OCI-LY7 (cell line): ENCODE results near the gene TTC13. TPM values are rescaled to one million over a fixed set of nuclear protein-coding genes. Genes with fewer than 3 reads are reported as not detected.

Experiments used
- BruUV-seq: library from RNA; stranded (reverse); fragments of 400-500 nt; replicated peaks from 2 replicates; lab custom pipeline; 2021; lab: Mats Ljungman, UMichigan
- CTCF ChIA-PET: fragments of 300-600 bp; sonication (Branson Sonifier 250); formaldehyde crosslinking; loops from one replicate; lab custom pipeline; 2022; ENCODE audit warnings: antibody characterized with exemption; ENCODE audit not compliant: unreplicated experiment; lab: Charles Lee
- POLR2A ChIA-PET: fragments of 300-600 bp; sonication (Branson Sonifier 250); formaldehyde crosslinking; loops from one replicate; lab custom pipeline; 2022; ENCODE audit warnings: antibody characterized with exemption; lab: Charles Lee
- DNase-seq: peaks from one replicate; pipeline ENCODE4 v3.0.0-alpha.2; 2015; ENCODE audit warnings: low spot score
- H2AFZ ChIP-seq: fragments of 200-600 bp; sonication (generic), shearing (Covaris generic); 2 replicates; pipeline ENCODE4 v1.6.1; 2014; ENCODE audit warnings: mild to moderate bottlenecking, antibody characterized with exemption, low read length, moderate library complexity
- H3K27ac ChIP-seq: fragments of 200-600 bp; sonication (generic); 2 replicates; pipeline ENCODE4 v1.5.1; 2014; ENCODE audit warnings: mixed run types, low read depth, mild to moderate bottlenecking, moderate library complexity, low read length, inconsistent platforms; ENCODE audit not compliant: poor library complexity, severe bottlenecking
- H3K36me3 ChIP-seq: fragments of 200-600 bp; sonication (generic); 2 replicates; pipeline ENCODE4 v1.6.1; 2014; ENCODE audit warnings: mild to moderate bottlenecking, antibody characterized with exemption, low read length, moderate library complexity, mixed read lengths; ENCODE audit not compliant: insufficient read depth
- H3K4me1 ChIP-seq: fragments of 200-600 bp; sonication (generic); 2 replicates; pipeline ENCODE4 v1.5.1; 2014; ENCODE audit warnings: mild to moderate bottlenecking, low read length; ENCODE audit not compliant: insufficient read depth, poor library complexity, severe bottlenecking
- H3K4me2 ChIP-seq: fragments of 200-600 bp; sonication (generic); 2 replicates; pipeline ENCODE4 v1.6.1; 2014; ENCODE audit warnings: mild to moderate bottlenecking, low read length
- H3K4me3 ChIP-seq: fragments of 200-600 bp; sonication (generic); 2 replicates; pipeline ENCODE4 v1.5.1; 2014; ENCODE audit warnings: mild to moderate bottlenecking, low read depth, low read length; ENCODE audit not compliant: poor library complexity, severe bottlenecking
- H3K79me2 ChIP-seq: fragments of 200-600 bp; sonication (generic); 2 replicates; pipeline ENCODE4 v1.6.1; 2016; ENCODE audit warnings: low read depth, mild to moderate bottlenecking, low read length, moderate library complexity, mixed read lengths; ENCODE audit not compliant: insufficient read depth
- H3K9me2 ChIP-seq: fragments of 200-600 bp; sonication (generic); 2 replicates; pipeline ENCODE4 v1.6.1; 2016; ENCODE audit warnings: mild to moderate bottlenecking, low read length, mixed read lengths; ENCODE audit not compliant: insufficient read depth
- H3K9me3 ChIP-seq: fragments of 200-600 bp; sonication (generic); 2 replicates; pipeline ENCODE4 v1.6.1; 2014; ENCODE audit warnings: mild to moderate bottlenecking, mixed run types, low read length, mixed read lengths
- H4K20me1 ChIP-seq: fragments of 200-600 bp; sonication (generic); 2 replicates; pipeline ENCODE4 v1.6.1; 2014; ENCODE audit warnings: mild to moderate bottlenecking, antibody characterized with exemption, low read length, moderate library complexity, mixed read lengths; ENCODE audit not compliant: insufficient read depth
- EZH2phosphoT487 ChIP-seq: fragments of 200-600 bp; sonication (generic); IDR thresholded peaks from 2 replicates; pipeline ENCODE4 v1.6.1; 2018; ENCODE audit warnings: low read depth, borderline replicate concordance, mild to moderate bottlenecking, mixed run types, antibody characterized with exemption, low read length, moderate library complexity, mixed read lengths
- intact Hi-C: fragments of 100-400 bp; cut with micrococcal nuclease; formaldehyde crosslinking; loops from one replicate; pipeline ENCODE4 v1.10.0; 2022; ENCODE audit not compliant: unreplicated experiment
- total RNA-seq, 2 experiments: library from RNA; depleted of rRNA in 1 of 2; stranded (reverse); fragments of >200 nt in 1 of 2; shearing (Covaris generic) in 1 of 2; gene quantifications; 2 replicates each; pipeline ENCODE4 v1.2.3, GENCODE V29; 2014 to 2022
- TF ChIP-seq, protein P1 (sequence below): fragments of 200-600 bp; sonication (generic); conservative IDR thresholded peaks from 2 replicates; pipeline ENCODE4 v1.5.1; 2014; ENCODE audit warnings: mild to moderate bottlenecking, antibody characterized with exemption, low read length, moderate library complexity, mixed read lengths

TTC13 gene
- total RNA-seq, 2 experiments from 2014 or later: 15.4 to 27.2 TPM

DNA sequence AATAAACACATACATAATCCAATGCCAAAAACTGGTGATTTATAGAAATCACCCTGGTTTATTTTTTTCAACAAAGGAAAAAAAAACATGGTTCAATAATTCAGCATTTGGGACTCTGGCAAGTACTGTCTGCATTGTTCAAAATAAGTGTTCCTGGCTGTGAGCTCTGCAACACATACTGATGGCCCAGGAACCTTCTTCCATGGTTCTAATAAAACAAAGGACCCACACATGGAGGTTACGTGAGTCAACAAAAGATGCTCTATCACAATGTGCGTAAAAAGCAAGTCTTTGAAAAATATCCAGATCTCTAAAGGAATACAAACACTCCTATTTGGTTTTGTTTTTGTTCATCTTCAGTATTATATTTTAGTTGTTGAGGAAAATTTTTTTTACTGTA is 72.4 kb downstream of the TTC13 start:
- BruUV-seq: no TSS peak

DNA sequence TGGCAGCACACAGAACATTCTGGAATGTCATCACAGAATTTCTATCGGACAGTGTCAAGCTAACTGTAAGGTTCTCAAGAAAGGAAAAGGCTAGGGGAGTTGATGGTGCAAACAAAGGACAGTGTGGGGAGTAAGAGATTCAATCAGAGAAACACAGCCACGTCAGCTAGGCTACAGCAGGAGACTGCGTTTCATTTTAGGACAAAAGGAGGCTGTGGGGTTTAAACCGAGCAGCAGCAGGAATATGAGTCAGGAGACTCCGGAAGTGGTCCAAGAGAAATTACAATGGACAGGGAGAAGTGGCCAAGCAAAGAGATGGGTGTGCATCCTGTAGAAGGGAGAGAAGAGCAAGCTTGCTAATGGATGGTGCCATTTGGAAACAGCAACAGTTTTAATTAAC is 72.9 kb downstream of the TTC13 start:
- Histone ChIP-seq H3K4me3 (no peak overlapping the region), H4K20me1 (no peaks in the 10 kb centered on the region), H3K36me3 (peaks cover 28% of the 10 kb centered on the region; the same call in 1 of the 2 replicates), H3K4me1 (no peaks in the 10 kb centered on the region), H3K79me2 (no peaks in the 10 kb centered on the region), H2AFZ (no peak overlapping the region), H3K4me2 (no peak overlapping the region), H3K9me3 (no peaks in the 10 kb centered on the region), H3K27ac (no peak overlapping the region), H3K9me2 (no peaks in the 10 kb centered on the region)
- ChIA-PET CTCF (no interaction called here), POLR2A (no interaction called here)
- intact Hi-C loops: no loop called here
- BruUV-seq: no TSS peak
- no peak for TF ChIP-seq EZH2phosphoT487
- TF ChIP-seq, protein P1, sequence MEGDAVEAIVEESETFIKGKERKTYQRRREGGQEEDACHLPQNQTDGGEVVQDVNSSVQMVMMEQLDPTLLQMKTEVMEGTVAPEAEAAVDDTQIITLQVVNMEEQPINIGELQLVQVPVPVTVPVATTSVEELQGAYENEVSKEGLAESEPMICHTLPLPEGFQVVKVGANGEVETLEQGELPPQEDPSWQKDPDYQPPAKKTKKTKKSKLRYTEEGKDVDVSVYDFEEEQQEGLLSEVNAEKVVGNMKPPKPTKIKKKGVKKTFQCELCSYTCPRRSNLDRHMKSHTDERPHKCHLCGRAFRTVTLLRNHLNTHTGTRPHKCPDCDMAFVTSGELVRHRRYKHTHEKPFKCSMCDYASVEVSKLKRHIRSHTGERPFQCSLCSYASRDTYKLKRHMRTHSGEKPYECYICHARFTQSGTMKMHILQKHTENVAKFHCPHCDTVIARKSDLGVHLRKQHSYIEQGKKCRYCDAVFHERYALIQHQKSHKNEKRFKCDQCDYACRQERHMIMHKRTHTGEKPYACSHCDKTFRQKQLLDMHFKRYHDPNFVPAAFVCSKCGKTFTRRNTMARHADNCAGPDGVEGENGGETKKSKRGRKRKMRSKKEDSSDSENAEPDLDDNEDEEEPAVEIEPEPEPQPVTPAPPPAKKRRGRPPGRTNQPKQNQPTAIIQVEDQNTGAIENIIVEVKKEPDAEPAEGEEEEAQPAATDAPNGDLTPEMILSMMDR: no peak
- DNase-seq: no peak

More for the DNA sequence above, 72.4 kb downstream of the TTC13 start:
- no peak for TF ChIP-seq EZH2phosphoT487
- TF ChIP-seq, protein P1: no peak
- H4K20me1 ChIP-seq: no peaks in the 10 kb centered on the region
- intact Hi-C loops: no loop called here
- no peaks in the 10 kb centered on the region for H3K9me3 ChIP-seq
- no peak overlapping the region for H3K27ac ChIP-seq
- DNase-seq: no peak
- no peaks in the 10 kb centered on the region for H3K9me2 ChIP-seq
- H3K4me2 ChIP-seq: no peak overlapping the region
- H3K4me3 ChIP-seq: no peak overlapping the region
- ChIA-PET POLR2A (no interaction called here), CTCF (no interaction called here)
- H3K36me3 ChIP-seq: peaks cover 31% of the 10 kb centered on the region; the same call in 1 of the 2 replicates
- H3K4me1 ChIP-seq: no peaks in the 10 kb centered on the region
- no peak overlapping the region for H2AFZ ChIP-seq
- H3K79me2 ChIP-seq: no peaks in the 10 kb centered on the region

DNA sequence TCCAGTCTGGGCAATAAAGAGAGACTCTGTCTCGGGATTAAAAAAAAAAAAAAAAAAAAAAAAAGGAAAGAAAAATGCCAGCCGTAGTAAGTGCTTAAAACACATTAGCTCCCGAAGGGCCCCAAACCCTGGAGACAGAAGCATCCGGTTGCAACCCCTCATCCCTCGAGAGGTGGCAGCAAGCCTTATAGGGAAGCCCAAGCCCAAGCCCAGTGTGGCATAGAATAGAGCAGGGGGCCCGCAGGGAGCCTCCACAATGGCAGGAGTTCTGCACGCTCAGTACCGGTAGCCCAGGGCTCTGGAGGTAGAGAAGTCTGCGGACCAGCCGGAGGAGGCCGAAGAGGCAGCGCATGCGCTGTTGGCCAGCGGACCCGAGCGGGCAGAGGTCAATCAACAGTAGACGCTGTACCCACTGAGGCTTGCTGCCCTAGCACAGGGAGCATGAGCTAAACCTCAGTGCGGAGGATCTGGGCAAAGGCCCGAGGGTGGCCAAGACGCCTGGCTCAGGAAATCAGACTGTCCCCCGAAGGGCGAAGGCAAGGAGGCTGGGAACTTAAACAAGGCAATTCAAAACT is 76.2 kb downstream of the TTC13 start:
- H3K9me2 ChIP-seq: no peaks in the 10 kb centered on the region
- no peak overlapping the region for H3K27ac ChIP-seq
- H4K20me1 ChIP-seq: no peaks in the 10 kb centered on the region
- TF ChIP-seq, protein P1: no peak
- no peak for TF ChIP-seq EZH2phosphoT487
- no peak overlapping the region for H3K4me2 ChIP-seq
- H3K36me3 ChIP-seq: peaks cover 18% of the 10 kb centered on the region; the same call in 1 of the 2 replicates
- intact Hi-C loops: no loop called here
- CTCF ChIA-PET: no interaction called here
- H2AFZ ChIP-seq: no peak overlapping the region
- DNase-seq: no peak
- no peaks in the 10 kb centered on the region for H3K9me3 ChIP-seq
- H3K4me1 ChIP-seq: no peaks in the 10 kb centered on the region
- POLR2A ChIA-PET: no interaction called here
- no peaks in the 10 kb centered on the region for H3K79me2 ChIP-seq
- no peak overlapping the region for H3K4me3 ChIP-seq
- no TSS peak for BruUV-seq
